Sigmoid colon (tissue), 4 donors: ENCODE measurements around the gene PIP4K2A.

Experiments used
- CTCF ChIP-seq, 4 experiments: fragments of 450-650 bp in 3 of 4; fragments of 200-600 bp in 1 of 4; IDR thresholded peaks; one replicate each; pipeline ENCODE4 v1.5.1; 2016 to 2019; ENCODE audit warnings: antibody characterized with exemption in 4 of 4, mild to moderate bottlenecking in 3 of 4, moderate library complexity in 2 of 4
- POLR2A ChIP-seq, 2 donors: fragments of 450-650 bp; IDR thresholded peaks; one replicate each; pipeline ENCODE4 v1.6.1; 2016; ENCODE audit warnings: antibody characterized with exemption in 2 of 2, mild to moderate bottlenecking in 2 of 2, moderate library complexity in 2 of 2
- POLR2AphosphoS5 ChIP-seq, 4 donors: sonication (generic); formaldehyde crosslinking; IDR thresholded peaks; one replicate each; pipeline ENCODE4 v1.6.1; 2017; ENCODE audit warnings: antibody characterized with exemption in 4 of 4

GRCh38 chr10:22716943-22717342 lies 2.6 kb upstream of the PIP4K2A start:
- TF ChIP-seq POLR2AphosphoS5 (IDR thresholded peaks at IDR 0.05): no peak
- TF ChIP-seq CTCF (IDR thresholded peaks at IDR 0.05): no peak
- no peak for TF ChIP-seq POLR2A (IDR thresholded peaks at IDR 0.05)
